Nucleus accumbens (tissue), 56 donors: ENCODE data around the gene TTC39A.

ENCODE experiments used
- DNase-seq, 56 donors: peaks; one replicate each; lab custom pipeline; 2025; lab: John Stamatoyannopoulos, UW

Gene TTC39A

GRCh38 chr1:51299185-51299885, 31.0 kb downstream of the TTC39A start:
- DNase-seq: no peak

GRCh38 chr1:51298322-51298705, 32.0 kb downstream of the TTC39A start:
- no peak for DNase-seq

GRCh38 chr1:51297401-51298321, 32.7 kb downstream of the TTC39A start:
- no peak for DNase-seq

GRCh38 chr1:51296383-51297357, 33.7 kb downstream of the TTC39A start:
- DNase-seq: peak in 52 of 56 donors; percentile 9 to 85 (median 58)

GRCh38 chr1:51295926-51296325, 34.4 kb downstream of the TTC39A start:
- no peak for DNase-seq

- no peak for DNase-seq
Observed at GRCh38 chr1:51294566-51295184, 35.7 kb downstream of the TTC39A start.

GRCh38 chr1:51293898-51294515, 36.4 kb downstream of the TTC39A start:
- DNase-seq: no peak

- DNase-seq: no peak
Observed at GRCh38 chr1:51290489-51290847, 39.9 kb downstream of the TTC39A start.

- no peak for DNase-seq
Observed at GRCh38 chr1:51289676-51290488, 40.5 kb downstream of the TTC39A start.

- DNase-seq: no peak
Observed at GRCh38 chr1:51288578-51288977, 41.8 kb downstream of the TTC39A start.

- no peak for DNase-seq
Observed at GRCh38 chr1:51287966-51288365, 42.4 kb downstream of the TTC39A start.

- DNase-seq: no peak
Observed at GRCh38 chr1:51285055-51285454, 45.3 kb downstream of the TTC39A start.

- no peak for DNase-seq
Observed at GRCh38 chr1:51284487-51284954, 45.8 kb downstream of the TTC39A start.

- DNase-seq: no peak
Observed at GRCh38 chr1:51283979-51284378, 46.4 kb downstream of the TTC39A start.

GRCh38 chr1:51282605-51283004, 47.8 kb downstream of the TTC39A start:
- DNase-seq: no peak

- DNase-seq: no peak
Observed at GRCh38 chr1:51281807-51282206, 48.6 kb downstream of the TTC39A start.

GRCh38 chr1:51280321-51280978, 49.9 kb downstream of the TTC39A start:
- DNase-seq: no peak

GRCh38 chr1:51276286-51276685, 54.1 kb downstream of the TTC39A start:
- DNase-seq: no peak
